GM18502 (cell line): ENCODE measurements around the gene KCTD2.
"Not testable (repeated sequence)": the region's sequence is repeated elsewhere in the genome, so short reads cannot be mapped to it uniquely, and the experiment has no call there.

Source experiments
- ATAC-seq: cut with Tn5 transposase; IDR thresholded peaks from one replicate; pipeline ENCODE4 v1.9.1; 2021; ENCODE audit warnings: mild to moderate bottlenecking; ENCODE audit not compliant: unreplicated experiment, poor library complexity

The KCTD2 gene

DNA sequence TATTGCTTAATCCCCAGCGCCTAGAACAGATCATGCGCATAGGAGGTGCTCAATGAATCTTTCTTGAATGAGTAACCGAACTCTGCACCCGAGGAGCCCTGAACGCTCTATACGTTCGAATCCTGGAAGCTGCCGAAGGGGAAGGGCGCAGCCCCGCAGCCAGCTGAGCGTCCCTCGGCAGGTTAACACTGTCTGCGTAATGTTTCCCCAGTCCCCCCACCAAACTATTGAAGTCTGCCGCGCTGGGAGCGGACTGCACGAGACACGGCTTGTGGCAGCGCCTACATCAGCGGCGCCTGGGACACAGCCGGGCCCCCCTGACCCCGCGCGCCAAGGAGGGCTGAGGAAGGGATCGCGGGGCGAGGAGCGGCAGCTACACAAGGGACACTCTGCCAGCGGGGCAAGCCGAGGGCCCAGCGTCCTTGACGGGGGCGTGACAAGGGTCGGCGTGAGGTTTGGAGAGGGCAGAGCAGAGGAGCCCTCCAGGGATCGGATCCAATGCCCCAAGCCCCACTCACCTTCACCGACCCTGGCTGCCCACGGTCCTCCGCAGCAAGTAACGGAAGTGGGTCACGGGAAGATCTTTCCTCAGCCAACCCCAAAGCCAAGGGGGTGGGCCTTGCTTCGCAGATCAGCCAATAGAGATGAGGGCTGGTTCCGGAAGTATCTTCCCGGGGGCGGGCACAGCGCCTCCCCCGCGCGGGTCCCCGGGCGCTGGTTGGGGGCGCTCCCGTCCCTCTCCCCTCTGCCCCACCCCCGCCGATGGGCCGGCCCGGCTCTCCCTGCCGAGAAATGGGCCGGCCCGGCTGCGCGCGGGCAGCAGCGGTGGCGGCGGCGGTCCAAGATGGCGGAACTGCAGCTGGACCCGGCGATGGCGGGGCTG, at the start of gene KCTD2, which contains the start of gene ATP5PD:
Gene KCTD2, plus strand, starts transcription at position 819 of the 883 bp plus-strand sequence. Its CDS starts 26 bp downstream, at position 845.
Gene ATP5PD, minus strand, starts transcription at position 563 of the 883 bp plus-strand sequence. CDS start 4,319 bp downstream, outside the sequence.
- peak; percentile 95 for ATAC-seq

- no peak for ATAC-seq
Measured at GRCh38 chr17:74998783-74999182, 48.2 kb upstream of the KCTD2 start.

- no peak for ATAC-seq
Measured at GRCh38 chr17:74999523-74999922, 47.5 kb upstream of the KCTD2 start.

DNA sequence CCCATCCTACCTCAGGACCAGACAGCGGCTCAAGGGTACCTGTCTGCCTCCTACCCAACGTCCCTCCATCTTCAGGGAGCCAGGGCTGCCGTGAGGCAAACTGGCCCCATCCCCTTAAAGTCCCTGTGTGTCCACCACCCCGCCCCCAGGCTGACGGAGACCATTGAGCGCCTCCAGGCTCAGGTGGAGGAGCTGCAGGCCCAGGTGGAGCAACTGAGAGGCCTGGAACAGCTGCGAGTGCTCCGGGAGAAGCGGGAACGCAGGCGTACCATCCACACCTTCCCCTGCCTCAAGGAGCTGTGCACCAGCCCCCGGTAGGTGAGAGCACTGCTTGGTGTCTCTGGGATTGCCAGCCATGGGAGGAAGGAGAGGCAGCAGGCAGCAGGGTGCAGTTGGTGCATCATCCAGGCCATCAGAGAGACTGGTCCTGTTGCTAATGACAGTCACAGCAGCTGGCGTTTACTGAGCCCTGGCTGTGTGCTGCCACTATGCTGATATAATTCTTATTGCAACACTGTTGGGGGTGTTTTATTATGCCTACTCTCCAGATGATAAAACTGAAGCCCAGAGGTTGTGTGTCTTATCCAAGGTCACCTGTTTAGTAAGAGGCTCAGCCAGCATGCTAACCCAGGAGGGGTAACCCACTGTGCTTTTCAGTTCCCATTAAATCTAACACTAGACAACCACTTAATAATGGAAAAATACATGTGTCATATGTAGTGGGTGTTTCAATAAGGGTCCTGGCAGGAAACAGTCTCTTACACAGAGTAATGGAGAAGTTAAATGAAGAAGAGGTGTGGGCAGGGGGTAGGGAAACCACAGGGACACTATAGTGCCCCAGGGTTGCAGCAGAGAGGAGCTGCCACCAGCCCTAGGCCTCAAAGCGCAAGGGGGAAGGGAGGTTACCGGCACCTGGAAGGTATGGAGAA, 44.8 kb upstream of the KCTD2 start:
- no peak for ATAC-seq

GRCh38 chr17:75003070-75003956, 43.7 kb upstream of the KCTD2 start:
- ATAC-seq, result no peak

DNA sequence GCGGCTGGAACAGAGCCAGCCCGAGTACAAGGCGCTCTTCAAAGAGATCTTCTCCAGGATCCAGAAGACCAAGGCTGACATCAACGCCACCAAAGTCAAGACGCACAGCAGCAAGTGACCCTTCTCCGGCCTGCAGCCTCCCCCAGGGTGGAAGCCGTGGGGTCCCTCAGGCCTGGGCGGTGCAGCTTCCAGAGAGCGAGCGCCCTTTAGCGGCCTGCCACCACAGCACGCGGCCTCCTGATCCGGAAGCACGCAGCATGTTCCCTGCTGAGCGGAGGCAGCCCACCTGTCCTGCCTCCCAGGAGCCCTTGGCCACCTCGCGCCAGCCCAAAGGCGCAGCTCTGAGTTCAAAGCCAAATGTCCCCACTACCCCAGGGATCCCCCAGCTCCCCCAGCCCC, 43.1 kb upstream of the KCTD2 start:
- no peak for ATAC-seq

GRCh38 chr17:75004371-75004770, 42.7 kb upstream of the KCTD2 start:
- ATAC-seq, result no peak

DNA sequence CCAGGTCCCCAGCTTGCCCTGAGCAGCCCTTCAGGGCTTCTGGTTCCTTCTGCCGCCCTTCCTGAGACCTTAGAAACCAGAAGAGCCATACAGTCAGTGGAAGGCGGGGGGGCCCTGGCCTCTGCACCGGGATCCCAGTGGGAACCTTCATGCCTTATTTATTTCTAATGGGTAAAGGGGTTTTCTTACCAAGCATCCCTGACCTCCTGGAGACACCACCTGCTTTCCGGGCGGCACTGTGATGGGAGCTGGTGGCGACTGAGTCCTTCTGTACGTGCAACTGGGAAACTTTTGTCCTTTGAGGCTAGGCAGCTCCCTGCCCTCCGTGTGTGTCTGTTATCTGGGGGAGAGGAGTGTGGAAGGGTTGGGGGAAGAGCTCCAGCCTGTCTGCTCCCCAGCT, 41.7 kb upstream of the KCTD2 start:
- ATAC-seq, result no peak

DNA sequence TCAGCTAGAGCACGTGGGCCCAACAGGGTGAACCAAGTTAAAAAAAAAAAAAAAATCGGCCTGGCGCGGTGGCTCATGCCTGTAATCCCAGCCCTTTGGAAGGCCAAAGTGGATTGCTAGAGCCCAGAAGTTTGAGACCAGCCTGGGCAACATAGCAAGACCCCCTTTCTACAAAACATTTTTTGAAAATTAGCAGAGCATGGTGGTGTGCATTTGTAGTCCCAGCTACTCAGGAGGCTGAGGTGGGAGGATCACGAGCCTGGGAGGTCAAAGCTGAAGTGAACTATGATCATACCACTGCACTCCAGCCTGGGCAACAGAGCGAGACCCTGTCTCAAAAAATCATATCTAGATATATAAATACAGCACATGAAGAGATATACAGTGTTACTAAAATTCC, 40.9 kb upstream of the KCTD2 start:
- not testable (repeated sequence) for ATAC-seq

DNA sequence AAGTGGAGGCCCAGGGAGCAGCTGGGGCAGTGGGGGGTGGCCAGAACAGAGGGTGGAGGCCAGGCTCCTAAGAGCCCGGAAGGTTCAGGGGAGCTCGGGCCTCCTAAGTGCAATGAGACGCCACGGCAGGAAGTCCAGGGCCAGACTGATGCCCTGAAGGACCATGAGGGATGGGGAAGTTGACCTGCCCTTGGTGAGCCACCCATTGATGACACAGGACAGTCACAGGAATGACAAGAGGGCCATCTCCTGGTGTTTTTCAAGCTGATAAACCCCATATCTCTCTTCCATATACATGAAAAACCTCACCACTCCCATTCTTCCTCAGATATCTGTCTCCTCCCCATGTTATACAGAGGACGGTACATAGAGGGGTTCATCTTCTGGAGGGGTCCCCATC, 40.4 kb upstream of the KCTD2 start:
- no peak for ATAC-seq

- ATAC-seq, result no peak
Measured at GRCh38 chr17:75008373-75008772, 38.7 kb upstream of the KCTD2 start.

DNA sequence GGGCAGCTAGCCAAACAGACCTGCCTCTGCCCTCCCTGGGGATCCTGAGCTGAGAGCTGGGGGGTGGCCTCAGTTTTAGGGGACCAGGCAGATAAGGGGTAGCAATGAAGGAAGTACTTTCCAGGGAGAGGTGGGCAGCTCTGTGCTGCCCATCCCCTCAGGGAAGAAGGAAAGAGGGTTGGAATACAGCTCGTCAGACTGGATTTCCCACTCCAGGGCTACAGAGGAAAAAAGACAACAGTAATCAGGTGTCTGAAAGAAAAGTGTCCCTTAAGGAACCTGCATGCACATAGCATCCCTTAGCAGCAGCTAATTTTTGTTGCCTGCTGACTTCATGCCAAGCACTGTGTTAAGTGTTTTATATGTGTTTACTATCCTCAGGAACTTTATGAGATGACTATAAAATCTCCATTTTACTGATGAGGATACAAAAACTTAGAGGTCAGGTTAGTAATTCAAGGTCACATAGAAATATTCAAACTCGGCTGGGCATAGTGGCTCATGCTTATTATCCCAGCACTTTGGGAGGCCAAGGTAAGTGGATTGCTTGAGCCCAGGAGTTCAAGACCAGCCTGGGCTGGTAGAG, 37.8 kb upstream of the KCTD2 start:
- no peak for ATAC-seq

DNA sequence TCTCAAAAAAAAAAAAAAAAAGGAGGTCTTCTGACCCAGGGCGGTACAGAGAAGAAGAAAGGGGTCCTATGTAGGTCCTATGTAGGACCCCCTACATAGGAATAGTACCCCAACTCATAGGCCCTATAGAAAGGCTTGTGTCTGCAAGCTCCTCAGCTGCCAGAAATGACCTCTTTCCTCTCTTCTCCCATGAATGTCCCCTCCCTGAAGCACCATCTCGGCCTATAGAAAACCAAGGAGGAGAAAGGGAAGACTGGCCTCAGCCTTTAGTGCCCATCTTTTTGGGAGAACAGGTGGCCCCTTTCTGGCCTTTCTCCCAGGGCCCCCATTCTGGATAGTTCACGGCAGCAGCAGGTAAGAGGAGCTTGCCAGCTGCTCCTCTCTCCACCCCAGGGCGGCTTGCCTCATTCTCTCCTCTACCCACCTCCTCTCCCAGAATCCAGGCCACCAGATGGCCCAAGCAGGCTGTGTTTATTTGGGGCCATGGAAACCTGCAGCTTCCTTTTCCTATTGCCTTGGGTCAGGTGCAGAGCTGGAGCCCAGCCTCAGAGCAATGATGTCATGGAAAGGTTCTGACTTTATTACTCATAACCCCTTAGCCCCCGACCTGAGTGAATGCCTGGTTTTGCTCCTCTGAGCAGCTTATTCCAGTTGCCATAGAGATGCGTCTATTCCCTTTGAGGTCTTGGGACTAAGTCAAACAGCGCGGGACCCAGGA, 36.2 kb upstream of the KCTD2 start:
- ATAC-seq, result no peak

DNA sequence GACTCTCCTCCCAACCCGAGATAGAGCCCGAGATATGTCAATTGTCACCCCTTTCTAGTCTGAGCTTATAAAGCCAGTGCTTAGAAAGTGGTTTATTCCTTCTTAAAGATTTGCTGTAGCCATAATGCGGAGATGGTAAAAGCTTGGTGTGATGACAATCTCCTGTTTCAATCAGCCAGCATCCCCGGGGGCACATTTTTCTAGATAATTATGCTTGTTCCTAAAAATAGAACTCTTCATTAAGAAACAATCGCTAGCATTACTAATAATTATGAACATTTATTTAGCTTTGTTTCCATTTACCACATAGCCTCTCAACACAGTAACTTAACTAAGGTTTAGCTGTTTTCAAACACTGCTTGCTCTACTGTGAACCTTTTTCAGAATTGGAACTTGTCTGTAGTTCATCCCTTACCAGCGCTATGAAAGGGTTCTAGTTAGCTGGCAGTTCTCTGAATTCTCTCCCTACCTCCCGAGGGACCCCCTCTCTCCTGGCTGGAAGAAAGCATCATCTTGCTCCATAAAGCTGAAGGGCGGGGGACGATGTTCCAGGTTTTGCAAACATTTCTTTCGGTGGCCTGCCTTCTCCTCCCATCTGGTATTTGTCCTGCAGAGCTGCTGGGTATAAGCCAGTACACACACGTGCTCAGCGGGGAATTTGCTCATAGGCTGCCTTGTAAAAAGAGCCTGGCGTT, 35.5 kb upstream of the KCTD2 start:
- no peak for ATAC-seq

- ATAC-seq, result no peak
Measured at GRCh38 chr17:75012096-75012345, 35.0 kb upstream of the KCTD2 start.

- ATAC-seq, result peak; percentile 93
Measured at GRCh38 chr17:75012346-75013091, 34.5 kb upstream of the KCTD2 start, which contains the start of gene MRPL58. MRPL58 (plus strand) TSS chr17:75012670; CDS start chr17:75012687, 17 bp downstream.

DNA sequence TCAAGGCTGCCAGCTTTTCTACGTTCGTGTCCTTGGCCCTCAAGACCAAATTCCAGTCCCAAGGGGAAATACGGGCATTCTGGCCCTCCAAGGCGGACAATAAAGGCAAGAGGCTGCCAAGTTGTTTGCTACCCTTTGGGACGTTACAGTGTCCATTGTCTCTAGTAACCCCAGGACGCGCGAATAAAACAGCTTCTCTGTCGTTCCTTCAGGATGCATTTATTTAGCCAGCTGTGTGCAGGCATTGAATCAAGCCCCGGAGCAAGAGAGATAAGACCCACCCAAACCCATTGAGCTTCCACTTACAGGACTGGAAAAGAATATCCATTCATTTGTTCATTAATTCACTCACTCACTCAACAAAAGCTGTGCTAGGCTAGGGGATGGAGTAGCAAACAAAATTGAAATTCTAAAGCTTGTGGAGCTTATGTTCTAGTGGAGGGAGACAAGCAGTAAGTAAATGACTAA, 33.9 kb upstream of the KCTD2 start:
- no peak for ATAC-seq

DNA sequence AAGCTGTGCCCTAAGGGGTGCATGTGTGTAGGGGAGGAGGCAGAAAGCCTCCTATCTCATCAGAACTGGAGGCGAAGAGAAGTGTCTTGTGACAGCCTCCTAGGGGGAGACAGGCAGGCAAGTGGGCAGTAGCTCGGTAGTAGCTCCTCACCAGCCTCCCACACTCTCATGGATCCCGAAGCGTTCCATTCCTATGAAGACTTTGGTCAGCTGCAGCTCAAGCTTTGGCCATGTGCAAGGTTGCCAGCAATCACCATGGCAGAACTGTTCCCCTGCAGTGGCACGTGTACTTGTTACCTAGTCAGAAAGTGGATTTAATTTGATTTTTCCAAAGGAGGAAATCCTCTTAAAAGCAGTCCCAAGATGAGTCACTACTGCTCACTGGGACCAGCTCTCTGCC, 27.9 kb upstream of the KCTD2 start:
- ATAC-seq, result no peak
